Small intestine (tissue), 7 donors: Measurements from ENCODE around the gene CFAP119. TPM values are rescaled to one million over a fixed set of nuclear protein-coding genes. Genes with fewer than 3 reads are reported as not detected.

Experiments used
- DNase-seq, 2 donors: peaks; one replicate each; pipeline versions ENCODE4 v3.0.0 to v3.0.0-alpha.2; 2013
- FAIRE-seq: peaks from 2 replicates; lab custom pipeline; 2012; peaks lifted over from hg19 to GRCh38; lab: Jason Lieb, UNC
- H3K27ac ChIP-seq, 3 donors: one replicate each; pipeline ENCODE4 v1.5.1; 2013; ENCODE audit warnings: low read length in 2 of 3, mild to moderate bottlenecking in 2 of 3, control low read depth in 1 of 3, inconsistent platforms in 1 of 3, low read depth in 1 of 3, moderate library complexity in 1 of 3
- H3K27me3 ChIP-seq, 3 donors: one replicate each; pipeline ENCODE4 v1.6.1; 2013; ENCODE audit warnings: low read length in 3 of 3, inconsistent platforms in 1 of 3; ENCODE audit not compliant: control insufficient read depth in 3 of 3, insufficient read depth in 3 of 3
- H3K36me3 ChIP-seq, 3 donors: one replicate each; pipeline ENCODE4 v1.6.1; 2013; ENCODE audit warnings: low read length in 3 of 3, inconsistent platforms in 1 of 3, low read depth in 1 of 3, mild to moderate bottlenecking in 1 of 3, moderate library complexity in 1 of 3; ENCODE audit not compliant: control insufficient read depth in 3 of 3, insufficient read depth in 2 of 3
- H3K4me1 ChIP-seq, 3 donors: one replicate each; pipeline ENCODE4 v1.6.1; 2013; ENCODE audit warnings: low read length in 2 of 3, inconsistent platforms in 1 of 3, low read depth in 1 of 3, mild to moderate bottlenecking in 1 of 3, moderate library complexity in 1 of 3; ENCODE audit not compliant: control insufficient read depth in 3 of 3, insufficient read depth in 2 of 3
- H3K4me3 ChIP-seq, 3 donors: one replicate each; pipeline ENCODE4 v1.5.1; 2013; ENCODE audit warnings: low read length in 3 of 3, control low read depth in 1 of 3, inconsistent platforms in 1 of 3, low read depth in 1 of 3, mild to moderate bottlenecking in 1 of 3, moderate library complexity in 1 of 3
- H3K9me3 ChIP-seq, 2 donors: one replicate each; pipeline ENCODE4 v1.6.1; 2013; ENCODE audit warnings: low read depth in 1 of 2, low read length in 1 of 2; ENCODE audit not compliant: control insufficient read depth in 2 of 2, insufficient read depth in 1 of 2
- WGBS, 3 donors: extraction: QIAGEN DNeasy Blood & Tissue Kit; methylation state at CpG; one replicate each; pipeline ENCODE4 v1.1.7; 2013; 5-methylcytosine and 5-hydroxymethylcytosine counted together
- polyA plus RNA-seq, 4 donors: library from polyadenylated mRNA; stranded (reverse) in 3 of 4; unstranded in 1 of 4; fragments of 200-250 nt in 3 of 4; fragments of 120-200 nt in 1 of 4; gene quantifications; one replicate each; pipeline versions ENCODE4 v1.2.1 to v1.2.3, GENCODE V29; 2013
- donor health status: healthy with polysubstance abuse.
- donor health status: control.
- donor health status: control.
- donor health status: Bipolar disorder and iron deficiency.
- donor health status: healthy.

The CFAP119 gene
- polyA plus RNA-seq, 4 donors: 2.4 to 6.5 (median 5.1) TPM

- Histone ChIP-seq H3K9me3 (no peaks in the 10 kb centered on the region), H3K27ac (no peak overlapping the region), H3K27me3 (no peaks in the 10 kb centered on the region), H3K4me3 (no peak overlapping the region), H3K4me1 (peaks cover 0 to 4% (median 0%) of the 10 kb centered on the region in 3 donors), H3K36me3 (peaks cover 42 to 93% (median 52%) of the 10 kb centered on the region in 3 donors)
- DNase-seq: no peak
- FAIRE-seq: no peak
- WGBS, 3 donors: 95 to 96% (median 96%) methylated on average over 23 of the region's 23 CpGs
These were observed 6.8 kb upstream of the CFAP119 start for GRCh38 chr16:30768583-30769181.

GRCh38 chr16:30767767-30768465, 6.1 kb upstream of the CFAP119 start:
- Histone ChIP-seq H3K27ac (no peak overlapping the region), H3K4me1 (peaks cover 4 to 12% (median 6%) of the 10 kb centered on the region in 3 donors), H3K36me3 (peaks cover 44 to 91% (median 45%) of the 10 kb centered on the region in 3 donors), H3K27me3 (no peaks in the 10 kb centered on the region), H3K9me3 (no peaks in the 10 kb centered on the region), H3K4me3 (no peak overlapping the region)
- DNase-seq: no peak
- no peak for FAIRE-seq
- 90 to 94% (median 91%) methylated on average over 18 of the region's 18 CpGs for WGBS, 3 donors

- H3K27me3 ChIP-seq: no peaks in the 10 kb centered on the region
- FAIRE-seq: no peak
These were observed 5.0 kb upstream of the CFAP119 start for GRCh38 chr16:30766933-30767284.

GRCh38 chr16:30766206-30766932, 4.5 kb upstream of the CFAP119 start:
- Histone ChIP-seq H3K36me3 (peaks cover 34 to 77% (median 37%) of the 10 kb centered on the region in 3 donors), H3K4me1 (peaks cover 4 to 13% (median 6%) of the 10 kb centered on the region in 3 donors), H3K27me3 (no peaks in the 10 kb centered on the region), H3K9me3 (no peaks in the 10 kb centered on the region), H3K4me3 (no peak overlapping the region), H3K27ac (no peak overlapping the region)
- 92% methylated on average over 29 of the region's 29 CpGs for WGBS, 3 donors
- no peak for DNase-seq
- no peak for FAIRE-seq

More at GRCh38 chr16:30766933-30767284, 5.0 kb upstream of the CFAP119 start:
- peaks cover 4 to 13% (median 6%) of the 10 kb centered on the region in 3 donors for H3K4me1 ChIP-seq
- peaks cover 38 to 83% (median 39%) of the 10 kb centered on the region in 3 donors for H3K36me3 ChIP-seq
- no peaks in the 10 kb centered on the region for H3K9me3 ChIP-seq
- 79 to 88% (median 85%) methylated on average over 4 of the region's 4 CpGs for WGBS, 3 donors
- H3K4me3 ChIP-seq: no peak overlapping the region
- no peak for DNase-seq
- H3K27ac ChIP-seq: no peak overlapping the region

GRCh38 chr16:30764816-30765465, 3.1 kb upstream of the CFAP119 start:
- FAIRE-seq (no peak), DNase-seq (no peak)
- Histone ChIP-seq H3K4me1 (peaks cover 4 to 20% (median 8%) of the 10 kb centered on the region in 3 donors), H3K4me3 (no peak overlapping the region), H3K9me3 (no peaks in the 10 kb centered on the region), H3K27ac (no peak overlapping the region), H3K27me3 (no peaks in the 10 kb centered on the region), H3K36me3 (peaks cover 29 to 71% (median 35%) of the 10 kb centered on the region in 3 donors)
- 93 to 96% (median 95%) methylated on average over 12 of the region's 12 CpGs for WGBS, 3 donors

- H3K36me3 ChIP-seq: peaks cover 26 to 67% (median 32%) of the 10 kb centered on the region in 3 donors
- no peaks in the 10 kb centered on the region for H3K27me3 ChIP-seq
- H3K4me1 ChIP-seq: peaks cover 4 to 20% (median 8%) of the 10 kb centered on the region in 3 donors
- no peak overlapping the region for H3K27ac ChIP-seq
- H3K4me3 ChIP-seq: no peak overlapping the region
- no peak for DNase-seq
- no peaks in the 10 kb centered on the region for H3K9me3 ChIP-seq
- WGBS, 3 donors: 90 to 93% (median 91%) methylated on average over 11 of the region's 11 CpGs
- no peak for FAIRE-seq
These were observed 2.2 kb upstream of the CFAP119 start for GRCh38 chr16:30764086-30764485.

- Histone ChIP-seq H3K4me1 (peaks cover 4 to 20% (median 8%) of the 10 kb centered on the region in 3 donors), H3K27ac (peak overlapping the region in 1 of 3 donors; percentile 86), H3K4me3 (peak overlapping the region in 2 of 3 donors; percentile 94 to 99), H3K36me3 (peaks cover 20 to 63% (median 27%) of the 10 kb centered on the region in 3 donors), H3K27me3 (no peaks in the 10 kb centered on the region), H3K9me3 (no peaks in the 10 kb centered on the region)
- 52 to 66% (median 53%) methylated on average over 15 of the region's 15 CpGs for WGBS, 3 donors
- no peak for FAIRE-seq
- no peak for DNase-seq
These were observed 1.3 kb upstream of the CFAP119 start for GRCh38 chr16:30762991-30763725.
